ENCODE data around the gene XYLT1.

The XYLT1 gene

DNA sequence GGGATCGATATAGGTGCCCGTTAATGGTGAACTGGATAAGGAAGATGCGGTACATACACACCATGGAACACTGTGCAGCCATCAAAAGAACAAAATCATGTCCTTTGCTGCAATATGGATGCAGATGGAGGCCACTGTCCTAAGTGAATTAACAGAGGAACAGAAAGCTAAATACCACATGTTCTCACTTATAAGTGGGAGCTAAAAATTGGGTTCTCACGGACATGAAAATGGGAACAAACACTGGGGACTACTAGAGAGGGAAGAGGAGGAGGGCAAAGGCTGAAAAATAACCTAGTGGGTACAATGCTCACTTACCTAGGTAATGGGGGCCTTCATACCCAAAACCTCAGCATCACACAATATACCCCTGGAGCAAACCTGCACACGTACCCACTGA is 302.6 kb downstream of the XYLT1 start (continued):
- no peak for TF ChIP-seq TOX (CRISPR knock-in tag; IDR thresholded peaks at IDR 0.05; ENCODE audit: borderline replicate concordance)
- TF ChIP-seq ESRRG (CRISPR knock-in tag; IDR thresholded peaks at IDR 0.05): no peak
- no peak for TF ChIP-seq OSR1 (CRISPR knock-in tag; IDR thresholded peaks at IDR 0.05)
- no peak for TF ChIP-seq ISL1 (CRISPR knock-in tag; IDR thresholded peaks at IDR 0.05)
- TF ChIP-seq, protein P1, sequence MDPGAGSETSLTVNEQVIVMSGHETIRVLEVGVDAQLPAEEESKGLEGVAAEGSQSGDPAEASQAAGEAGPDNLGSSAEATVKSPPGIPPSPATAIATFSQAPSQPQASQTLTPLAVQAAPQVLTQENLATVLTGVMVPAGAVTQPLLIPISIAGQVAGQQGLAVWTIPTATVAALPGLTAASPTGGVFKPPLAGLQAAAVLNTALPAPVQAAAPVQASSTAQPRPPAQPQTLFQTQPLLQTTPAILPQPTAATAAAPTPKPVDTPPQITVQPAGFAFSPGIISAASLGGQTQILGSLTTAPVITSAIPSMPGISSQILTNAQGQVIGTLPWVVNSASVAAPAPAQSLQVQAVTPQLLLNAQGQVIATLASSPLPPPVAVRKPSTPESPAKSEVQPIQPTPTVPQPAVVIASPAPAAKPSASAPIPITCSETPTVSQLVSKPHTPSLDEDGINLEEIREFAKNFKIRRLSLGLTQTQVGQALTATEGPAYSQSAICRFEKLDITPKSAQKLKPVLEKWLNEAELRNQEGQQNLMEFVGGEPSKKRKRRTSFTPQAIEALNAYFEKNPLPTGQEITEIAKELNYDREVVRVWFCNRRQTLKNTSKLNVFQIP (CRISPR knock-in tag; IDR thresholded peaks at IDR 0.05; ENCODE audit: borderline replicate concordance, low read depth): no peak
- TF ChIP-seq ZNF8 (CRISPR knock-in tag; IDR thresholded peaks at IDR 0.05): no peak

DNA sequence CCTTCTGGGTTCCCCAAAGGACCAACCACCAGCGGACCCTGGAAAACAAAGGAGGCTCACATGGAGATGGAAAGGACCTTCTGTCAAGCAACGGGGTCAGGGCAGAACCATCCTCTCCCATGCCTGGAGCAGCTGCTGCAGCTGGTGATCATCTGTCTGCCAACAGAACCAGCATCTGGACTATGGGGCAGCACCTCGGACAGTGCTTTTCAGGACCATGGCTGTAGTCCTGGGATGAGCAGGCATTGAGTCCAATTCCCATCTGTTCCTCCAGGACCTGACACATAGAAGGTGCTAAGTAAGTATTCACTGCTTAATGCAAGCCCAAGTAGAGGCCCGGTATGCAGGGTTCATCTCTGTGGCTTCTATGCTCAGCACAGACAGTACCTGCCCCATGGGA is 304.7 kb downstream of the XYLT1 start:
- ATAC-seq: no peak
- TF ChIP-seq PPARA (CRISPR knock-in tag; IDR thresholded peaks at IDR 0.05; ENCODE audit: borderline replicate concordance) (no peak), ZFP3 (CRISPR knock-in tag; IDR thresholded peaks at IDR 0.05) (no peak), ARNTL (CRISPR knock-in tag; IDR thresholded peaks at IDR 0.05; ENCODE audit: borderline replicate concordance, low read depth) (no peak), ZNF70 (CRISPR knock-in tag; IDR thresholded peaks at IDR 0.05) (no peak), ESRRG (CRISPR knock-in tag; IDR thresholded peaks at IDR 0.05) (no peak), ZNF565 (CRISPR knock-in tag; conservative IDR thresholded peaks at IDR 0.05; ENCODE audit: low read depth) (no peak), ZNF8 (CRISPR knock-in tag; IDR thresholded peaks at IDR 0.05) (no peak), TCF4 (CRISPR knock-in tag; IDR thresholded peaks at IDR 0.05; ENCODE audit: borderline replicate concordance) (no peak), OSR1 (CRISPR knock-in tag; IDR thresholded peaks at IDR 0.05) (no peak)
- TF ChIP-seq, protein P2, sequence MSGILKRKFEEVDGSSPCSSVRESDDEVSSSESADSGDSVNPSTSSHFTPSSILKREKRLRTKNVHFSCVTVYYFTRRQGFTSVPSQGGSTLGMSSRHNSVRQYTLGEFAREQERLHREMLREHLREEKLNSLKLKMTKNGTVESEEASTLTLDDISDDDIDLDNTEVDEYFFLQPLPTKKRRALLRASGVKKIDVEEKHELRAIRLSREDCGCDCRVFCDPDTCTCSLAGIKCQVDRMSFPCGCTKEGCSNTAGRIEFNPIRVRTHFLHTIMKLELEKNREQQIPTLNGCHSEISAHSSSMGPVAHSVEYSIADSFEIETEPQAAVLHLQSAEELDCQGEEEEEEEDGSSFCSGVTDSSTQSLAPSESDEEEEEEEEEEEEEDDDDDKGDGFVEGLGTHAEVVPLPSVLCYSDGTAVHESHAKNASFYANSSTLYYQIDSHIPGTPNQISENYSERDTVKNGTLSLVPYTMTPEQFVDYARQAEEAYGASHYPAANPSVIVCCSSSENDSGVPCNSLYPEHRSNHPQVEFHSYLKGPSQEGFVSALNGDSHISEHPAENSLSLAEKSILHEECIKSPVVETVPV (CRISPR knock-in tag; IDR thresholded peaks at IDR 0.05): no peak
- TF ChIP-seq, protein P3, sequence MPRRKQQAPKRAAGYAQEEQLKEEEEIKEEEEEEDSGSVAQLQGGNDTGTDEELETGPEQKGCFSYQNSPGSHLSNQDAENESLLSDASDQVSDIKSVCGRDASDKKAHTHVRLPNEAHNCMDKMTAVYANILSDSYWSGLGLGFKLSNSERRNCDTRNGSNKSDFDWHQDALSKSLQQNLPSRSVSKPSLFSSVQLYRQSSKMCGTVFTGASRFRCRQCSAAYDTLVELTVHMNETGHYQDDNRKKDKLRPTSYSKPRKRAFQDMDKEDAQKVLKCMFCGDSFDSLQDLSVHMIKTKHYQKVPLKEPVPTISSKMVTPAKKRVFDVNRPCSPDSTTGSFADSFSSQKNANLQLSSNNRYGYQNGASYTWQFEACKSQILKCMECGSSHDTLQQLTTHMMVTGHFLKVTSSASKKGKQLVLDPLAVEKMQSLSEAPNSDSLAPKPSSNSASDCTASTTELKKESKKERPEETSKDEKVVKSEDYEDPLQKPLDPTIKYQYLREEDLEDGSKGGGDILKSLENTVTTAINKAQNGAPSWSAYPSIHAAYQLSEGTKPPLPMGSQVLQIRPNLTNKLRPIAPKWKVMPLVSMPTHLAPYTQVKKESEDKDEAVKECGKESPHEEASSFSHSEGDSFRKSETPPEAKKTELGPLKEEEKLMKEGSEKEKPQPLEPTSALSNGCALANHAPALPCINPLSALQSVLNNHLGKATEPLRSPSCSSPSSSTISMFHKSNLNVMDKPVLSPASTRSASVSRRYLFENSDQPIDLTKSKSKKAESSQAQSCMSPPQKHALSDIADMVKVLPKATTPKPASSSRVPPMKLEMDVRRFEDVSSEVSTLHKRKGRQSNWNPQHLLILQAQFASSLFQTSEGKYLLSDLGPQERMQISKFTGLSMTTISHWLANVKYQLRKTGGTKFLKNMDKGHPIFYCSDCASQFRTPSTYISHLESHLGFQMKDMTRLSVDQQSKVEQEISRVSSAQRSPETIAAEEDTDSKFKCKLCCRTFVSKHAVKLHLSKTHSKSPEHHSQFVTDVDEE (CRISPR knock-in tag; IDR thresholded peaks at IDR 0.05): no peak

DNA sequence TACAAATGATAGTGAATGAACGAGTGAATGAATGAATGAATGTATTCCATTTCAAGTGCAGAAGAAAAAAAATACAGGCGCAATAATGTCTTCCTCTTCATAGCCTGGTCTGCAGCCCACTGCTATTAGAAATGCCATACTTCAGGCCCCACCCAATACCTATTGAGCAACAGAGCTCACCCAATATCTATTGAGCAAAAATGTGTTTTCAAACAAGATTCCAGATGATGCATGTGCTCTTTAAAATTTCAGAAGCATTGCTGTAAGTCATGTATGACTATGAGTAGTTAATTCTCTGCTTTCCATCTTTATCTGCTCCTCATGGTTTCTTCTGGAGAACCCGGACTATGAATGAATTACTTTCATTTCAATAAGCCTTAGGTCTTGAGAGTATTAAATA is 308.2 kb downstream of the XYLT1 start:
- ATAC-seq: no peak
- TF ChIP-seq ISL1 (CRISPR knock-in tag; IDR thresholded peaks at IDR 0.05) (no peak), ZNF565 (CRISPR knock-in tag; conservative IDR thresholded peaks at IDR 0.05; ENCODE audit: low read depth) (no peak), ZC3H10 (CRISPR knock-in tag; IDR thresholded peaks at IDR 0.05) (no peak), PPARA (CRISPR knock-in tag; IDR thresholded peaks at IDR 0.05; ENCODE audit: borderline replicate concordance) (no peak), TCF4 (CRISPR knock-in tag; IDR thresholded peaks at IDR 0.05; ENCODE audit: borderline replicate concordance) (no peak), CSDC2 (CRISPR knock-in tag; IDR thresholded peaks at IDR 0.05) (no peak), ZFP30 (CRISPR knock-in tag; IDR thresholded peaks at IDR 0.05) (no peak), BACH2 (CRISPR knock-in tag; IDR thresholded peaks at IDR 0.05; ENCODE audit: borderline replicate concordance) (no peak), ARNTL (CRISPR knock-in tag; IDR thresholded peaks at IDR 0.05; ENCODE audit: borderline replicate concordance, low read depth) (no peak), RARB (CRISPR knock-in tag; IDR thresholded peaks at IDR 0.05) (no peak), SNAI2 (CRISPR knock-in tag; IDR thresholded peaks at IDR 0.05) (no peak), TOX (CRISPR knock-in tag; IDR thresholded peaks at IDR 0.05; ENCODE audit: borderline replicate concordance) (no peak), GLIS3 (CRISPR knock-in tag; IDR thresholded peaks at IDR 0.05) (no peak), ZNF8 (CRISPR knock-in tag; IDR thresholded peaks at IDR 0.05) (no peak), ESRRG (CRISPR knock-in tag; IDR thresholded peaks at IDR 0.05) (no peak), ZFP3 (CRISPR knock-in tag; IDR thresholded peaks at IDR 0.05) (no peak)
- TF ChIP-seq, protein P3 (CRISPR knock-in tag; IDR thresholded peaks at IDR 0.05): no peak
- TF ChIP-seq, protein P4, sequence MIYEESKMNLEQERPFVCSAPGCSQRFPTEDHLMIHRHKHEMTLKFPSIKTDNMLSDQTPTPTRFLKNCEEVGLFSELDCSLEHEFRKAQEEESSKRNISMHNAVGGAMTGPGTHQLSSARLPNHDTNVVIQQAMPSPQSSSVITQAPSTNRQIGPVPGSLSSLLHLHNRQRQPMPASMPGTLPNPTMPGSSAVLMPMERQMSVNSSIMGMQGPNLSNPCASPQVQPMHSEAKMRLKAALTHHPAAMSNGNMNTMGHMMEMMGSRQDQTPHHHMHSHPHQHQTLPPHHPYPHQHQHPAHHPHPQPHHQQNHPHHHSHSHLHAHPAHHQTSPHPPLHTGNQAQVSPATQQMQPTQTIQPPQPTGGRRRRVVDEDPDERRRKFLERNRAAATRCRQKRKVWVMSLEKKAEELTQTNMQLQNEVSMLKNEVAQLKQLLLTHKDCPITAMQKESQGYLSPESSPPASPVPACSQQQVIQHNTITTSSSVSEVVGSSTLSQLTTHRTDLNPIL (CRISPR knock-in tag; IDR thresholded peaks at IDR 0.05; ENCODE audit: low read depth): no peak
- TF ChIP-seq, protein P2 (CRISPR knock-in tag; IDR thresholded peaks at IDR 0.05): no peak
